Endodermal cell (in vitro differentiated cells): ENCODE results near the gene BARX1. TPM values are rescaled to one million over a fixed set of nuclear protein-coding genes. Genes with fewer than 3 reads are reported as not detected.
A peak's percentile ranks its signal among the peaks of the same experiment; 100 is the strongest.

Experiments
- DNase-seq: peaks from one replicate; pipeline ENCODE4 v3.0.0-alpha.2; 2017
- H3K27ac ChIP-seq: 2 replicates; pipeline ENCODE4 v1.5.1; 2013; ENCODE audit warnings: mild to moderate bottlenecking, low read depth, low read length, moderate library complexity
- H3K27me3 ChIP-seq: 2 replicates; pipeline ENCODE4 v1.6.1; 2013; ENCODE audit warnings: mild to moderate bottlenecking, low read length, moderate library complexity; ENCODE audit not compliant: insufficient read depth, control insufficient read depth, poor library complexity, severe bottlenecking
- H3K36me3 ChIP-seq: 2 replicates; pipeline ENCODE4 v1.7.0; 2013; ENCODE audit warnings: mild to moderate bottlenecking, low read length, moderate library complexity; ENCODE audit not compliant: control insufficient read depth, insufficient read depth
- H3K4me1 ChIP-seq: one replicate; pipeline ENCODE4 v1.7.0; 2013; ENCODE audit warnings: low read length; ENCODE audit not compliant: control insufficient read depth, insufficient read depth
- H3K4me3 ChIP-seq: 2 replicates; pipeline ENCODE4 v1.5.1; 2013; ENCODE audit warnings: mild to moderate bottlenecking, low read length, moderate library complexity
- H3K9ac ChIP-seq: 2 replicates; pipeline ENCODE4 v1.6.1; 2013; ENCODE audit warnings: mild to moderate bottlenecking, low read length, moderate library complexity; ENCODE audit not compliant: poor library complexity, severe bottlenecking; ENCODE audit errors: extremely low read depth
- H3K9me3 ChIP-seq: 2 replicates; pipeline ENCODE4 v1.6.1; 2013; ENCODE audit warnings: mild to moderate bottlenecking, low read length, moderate library complexity; ENCODE audit not compliant: control insufficient read depth
- H3K27ac Mint-ChIP-seq: 2 replicates; pipeline ENCODE4 v1.8.0; 2020; ENCODE audit warnings: mixed read lengths
- H3K27me3 Mint-ChIP-seq: 2 replicates; pipeline ENCODE4 v1.8.0; 2021; ENCODE audit warnings: mild to moderate bottlenecking, mixed read lengths; ENCODE audit not compliant: insufficient read depth
- H3K36me3 Mint-ChIP-seq: 2 replicates; pipeline ENCODE4 v1.8.0; 2020; ENCODE audit warnings: low read depth, mixed read lengths
- H3K4me1 Mint-ChIP-seq: 2 replicates; pipeline ENCODE4 v1.8.0; 2020; ENCODE audit warnings: mixed read lengths
- H3K4me3 Mint-ChIP-seq: 2 replicates; pipeline ENCODE4 v1.8.0; 2020; ENCODE audit warnings: mild to moderate bottlenecking, moderate library complexity, mixed read lengths
- H3K9me3 Mint-ChIP-seq: 2 replicates; pipeline ENCODE4 v1.8.0; 2020; ENCODE audit warnings: mild to moderate bottlenecking, mixed read lengths
- WGBS, 2 experiments: methylation state at CpG; one replicate each; pipeline versions ENCODE4 v1.1.5 to v1.1.7; 2013; ENCODE audit warnings: missing lambda C conversion rate in 2 of 2, mixed read lengths in 1 of 2; ENCODE audit not compliant: insufficient coverage in 1 of 2, insufficient read length in 1 of 2; 5-methylcytosine and 5-hydroxymethylcytosine counted together
- total RNA-seq, 2 donors: library from RNA; stranded (reverse); fragmentation: NEBNext Ultra II Directional in 1 of 2; extraction: Animal tissue kit (Norgen Biotek cat#: 25700) in 1 of 2; gene quantifications; 2 replicates in 1 of 2; 3 replicates in 1 of 2; pipeline ENCODE4 v1.2.1, GENCODE V29; 2021
- TF ChIP-seq, protein P1 (sequence below): fragments of 200-600 bp; sonication (generic); conservative IDR thresholded peaks from 2 replicates; pipeline ENCODE4 v1.5.0; 2021; ENCODE audit warnings: antibody characterized with exemption, mild to moderate bottlenecking

The BARX1 gene
- total RNA-seq, 2 donors from 2014 or later: 0.35 TPM; not detected in 1

GRCh38 chr9:93907551-93908199, 47.5 kb downstream of the BARX1 start:
- H3K27ac Mint-ChIP-seq: no peak overlapping the region
- TF ChIP-seq, protein P1, sequence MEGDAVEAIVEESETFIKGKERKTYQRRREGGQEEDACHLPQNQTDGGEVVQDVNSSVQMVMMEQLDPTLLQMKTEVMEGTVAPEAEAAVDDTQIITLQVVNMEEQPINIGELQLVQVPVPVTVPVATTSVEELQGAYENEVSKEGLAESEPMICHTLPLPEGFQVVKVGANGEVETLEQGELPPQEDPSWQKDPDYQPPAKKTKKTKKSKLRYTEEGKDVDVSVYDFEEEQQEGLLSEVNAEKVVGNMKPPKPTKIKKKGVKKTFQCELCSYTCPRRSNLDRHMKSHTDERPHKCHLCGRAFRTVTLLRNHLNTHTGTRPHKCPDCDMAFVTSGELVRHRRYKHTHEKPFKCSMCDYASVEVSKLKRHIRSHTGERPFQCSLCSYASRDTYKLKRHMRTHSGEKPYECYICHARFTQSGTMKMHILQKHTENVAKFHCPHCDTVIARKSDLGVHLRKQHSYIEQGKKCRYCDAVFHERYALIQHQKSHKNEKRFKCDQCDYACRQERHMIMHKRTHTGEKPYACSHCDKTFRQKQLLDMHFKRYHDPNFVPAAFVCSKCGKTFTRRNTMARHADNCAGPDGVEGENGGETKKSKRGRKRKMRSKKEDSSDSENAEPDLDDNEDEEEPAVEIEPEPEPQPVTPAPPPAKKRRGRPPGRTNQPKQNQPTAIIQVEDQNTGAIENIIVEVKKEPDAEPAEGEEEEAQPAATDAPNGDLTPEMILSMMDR: no peak

GRCh38 chr9:93906195-93906880, 48.8 kb downstream of the BARX1 start:
- H3K36me3 Mint-ChIP-seq: no peaks in the 10 kb centered on the region
- H3K4me1 Mint-ChIP-seq: no peaks in the 10 kb centered on the region
- H3K4me3 ChIP-seq: no peak overlapping the region
- 72 to 82% methylated on average over 8 to 10 of the region's 10 CpGs for WGBS, 2 experiments
- H3K27me3 ChIP-seq: no peaks in the 10 kb centered on the region
- no peaks in the 10 kb centered on the region for H3K4me1 ChIP-seq
- H3K9ac ChIP-seq: no peak overlapping the region
- peaks cover 3% of the 10 kb centered on the region for H3K27me3 Mint-ChIP-seq
- H3K36me3 ChIP-seq: no peaks in the 10 kb centered on the region
- H3K4me3 Mint-ChIP-seq: no peak overlapping the region
- TF ChIP-seq, protein P1: no peak
- H3K9me3 Mint-ChIP-seq: peaks cover 2% of the 10 kb centered on the region
- DNase-seq: peak; percentile 41
- H3K27ac ChIP-seq: no peak overlapping the region
- no peaks in the 10 kb centered on the region for H3K9me3 ChIP-seq
- no peak overlapping the region for H3K27ac Mint-ChIP-seq

More at GRCh38 chr9:93907551-93908199, 47.5 kb downstream of the BARX1 start:
- H3K4me3 ChIP-seq: no peak overlapping the region
- no peaks in the 10 kb centered on the region for H3K4me1 ChIP-seq
- Mint-ChIP-seq H3K9me3 (peaks cover 2% of the 10 kb centered on the region), H3K36me3 (no peaks in the 10 kb centered on the region), H3K4me3 (no peak overlapping the region), H3K4me1 (no peaks in the 10 kb centered on the region), H3K27me3 (peaks cover 2% of the 10 kb centered on the region)
- no peaks in the 10 kb centered on the region for H3K27me3 ChIP-seq
- H3K36me3 ChIP-seq: no peaks in the 10 kb centered on the region
- 85 to 92% methylated on average over 5 of the region's 5 CpGs for WGBS, 2 experiments
- no peak for DNase-seq
- no peaks in the 10 kb centered on the region for H3K9me3 ChIP-seq
- no peak overlapping the region for H3K27ac ChIP-seq
- H3K9ac ChIP-seq: no peak overlapping the region

GRCh38 chr9:93905473-93906133, 49.6 kb downstream of the BARX1 start:
- H3K9me3 ChIP-seq: no peaks in the 10 kb centered on the region
- no peak overlapping the region for H3K4me3 ChIP-seq
- TF ChIP-seq, protein P1: no peak
- no peak overlapping the region for H3K9ac ChIP-seq
- no peaks in the 10 kb centered on the region for H3K4me1 ChIP-seq
- Mint-ChIP-seq H3K27ac (no peak overlapping the region), H3K27me3 (peaks cover 3% of the 10 kb centered on the region), H3K4me3 (no peak overlapping the region), H3K9me3 (peaks cover 2% of the 10 kb centered on the region), H3K4me1 (no peaks in the 10 kb centered on the region), H3K36me3 (no peaks in the 10 kb centered on the region)
- no peaks in the 10 kb centered on the region for H3K27me3 ChIP-seq
- DNase-seq: peak; percentile 17
- no peaks in the 10 kb centered on the region for H3K36me3 ChIP-seq
- 89% methylated on average over 3 to 10 of the region's 10 CpGs for WGBS, 2 experiments
- no peak overlapping the region for H3K27ac ChIP-seq
